Left ventricle myocardium inferior (tissue), 1 donor: ENCODE data around the gene TMEM270. TPM values are rescaled to one million over a fixed set of nuclear protein-coding genes. Genes with fewer than 3 reads are reported as not detected.
A peak's percentile ranks its signal among the peaks of the same experiment; 100 is the strongest.

Experiments used
- DNase-seq: peaks from one replicate; pipeline ENCODE4 v3.0.0-alpha.2; 2020
- H3K27ac ChIP-seq: fragments of 200-600 bp; replicated peaks from 2 replicates; pipeline ENCODE4 v1.8.0; 2021
- H3K27me3 ChIP-seq: fragments of 200-600 bp; 2 replicates; pipeline ENCODE4 v1.8.0; 2021; ENCODE audit warnings: low read depth
- H3K36me3 ChIP-seq: fragments of 200-600 bp; 2 replicates; pipeline ENCODE4 v1.8.0; 2021
- H3K4me1 ChIP-seq: fragments of 200-600 bp; 2 replicates; pipeline ENCODE4 v1.8.0; 2021
- H3K4me3 ChIP-seq: fragments of 200-600 bp; 2 replicates; pipeline ENCODE4 v1.8.0; 2021; ENCODE audit warnings: mild to moderate bottlenecking, moderate library complexity
- H3K9me3 ChIP-seq: fragments of 200-600 bp; replicated peaks from 2 replicates; pipeline ENCODE4 v1.8.0; 2021
- CTCF ChIP-seq: fragments of 200-600 bp; IDR thresholded peaks from 2 replicates; pipeline ENCODE4 v1.8.0; 2021; ENCODE audit warnings: antibody characterized with exemption, mild to moderate bottlenecking, borderline replicate concordance
- intact Hi-C: fragments of 100-400 bp; cut with micrococcal nuclease; formaldehyde crosslinking; loops from one replicate; pipeline ENCODE4 v1.11.0; 2022
- total RNA-seq: library from RNA; stranded (reverse); fragmentation: NEBNext Ultra II Directional; extraction: Animal tissue kit (Norgen Biotek cat#: 25700); gene quantifications from one replicate; pipeline ENCODE4 v1.2.1, GENCODE V29; 2021
- donor health status: DM: no; HTN: yes; CAD: no; lungs with severe emphysema.

The TMEM270 gene
- total RNA-seq, 1 donor from 2014 or later: not detected

GRCh38 chr7:73839743-73840714 is 20.9 kb upstream of the TMEM270 start:
- no peak overlapping the region for H3K27ac ChIP-seq
- H3K4me3 ChIP-seq: no peak overlapping the region
- intact Hi-C loops: no loop called here
- H3K9me3 ChIP-seq: no peaks in the 10 kb centered on the region
- DNase-seq: no peak
- no peak for TF ChIP-seq CTCF
- H3K36me3 ChIP-seq: no peaks in the 10 kb centered on the region
- H3K27me3 ChIP-seq: no peaks in the 10 kb centered on the region
- peaks cover 12% of the 10 kb centered on the region for H3K4me1 ChIP-seq

GRCh38 chr7:73840715-73841379 is 20.1 kb upstream of the TMEM270 start:
- no peak overlapping the region for H3K27ac ChIP-seq
- no peak for TF ChIP-seq CTCF
- no peak for DNase-seq
- intact Hi-C loops: no loop called here
- no peaks in the 10 kb centered on the region for H3K27me3 ChIP-seq
- H3K9me3 ChIP-seq: no peaks in the 10 kb centered on the region
- H3K4me1 ChIP-seq: peaks cover 12% of the 10 kb centered on the region
- H3K4me3 ChIP-seq: no peak overlapping the region
- no peaks in the 10 kb centered on the region for H3K36me3 ChIP-seq

- no peak for DNase-seq
- intact Hi-C loops: no loop called here
- Histone ChIP-seq H3K9me3 (no peaks in the 10 kb centered on the region), H3K27ac (no peak overlapping the region), H3K4me3 (peak overlapping the region; percentile 73), H3K36me3 (no peaks in the 10 kb centered on the region), H3K27me3 (no peaks in the 10 kb centered on the region), H3K4me1 (peaks cover 12% of the 10 kb centered on the region)
- TF ChIP-seq CTCF: no peak
Observed at GRCh38 chr7:73841689-73842066, 19.3 kb upstream of the TMEM270 start.

GRCh38 chr7:73842067-73842976 is 18.6 kb upstream of the TMEM270 start, which contains the start of gene METTL27:
Gene METTL27 (minus strand): TSS chr7:73842516. CDS start chr7:73842140, 376 bp downstream.
- peak within 1 kb of the TSS; percentile 50 for H3K27ac ChIP-seq
- TF ChIP-seq CTCF: no peak
- H3K4me1 ChIP-seq: peaks cover 12% of the 10 kb centered on the region
- no peaks in the 10 kb centered on the region for H3K36me3 ChIP-seq
- peak within 1 kb of the TSS; percentile 73 for H3K4me3 ChIP-seq
- DNase-seq: peak; percentile 93
- no peaks in the 10 kb centered on the region for H3K27me3 ChIP-seq
- intact Hi-C loops: no loop called here
- no peaks in the 10 kb centered on the region for H3K9me3 ChIP-seq

GRCh38 chr7:73844131-73844547 is 16.8 kb upstream of the TMEM270 start:
- Histone ChIP-seq H3K4me1 (peaks cover 12% of the 10 kb centered on the region), H3K27ac (no peak overlapping the region), H3K4me3 (no peak overlapping the region), H3K9me3 (no peaks in the 10 kb centered on the region), H3K27me3 (no peaks in the 10 kb centered on the region), H3K36me3 (no peaks in the 10 kb centered on the region)
- DNase-seq: no peak
- intact Hi-C loops: no loop called here
- TF ChIP-seq CTCF: no peak
